ENCODE measurements around the gene SLC38A8. TPM values are rescaled to one million over a fixed set of nuclear protein-coding genes. Genes with fewer than 3 reads are reported as not detected.

SLC38A8 gene
- total RNA-seq: not detected

DNA sequence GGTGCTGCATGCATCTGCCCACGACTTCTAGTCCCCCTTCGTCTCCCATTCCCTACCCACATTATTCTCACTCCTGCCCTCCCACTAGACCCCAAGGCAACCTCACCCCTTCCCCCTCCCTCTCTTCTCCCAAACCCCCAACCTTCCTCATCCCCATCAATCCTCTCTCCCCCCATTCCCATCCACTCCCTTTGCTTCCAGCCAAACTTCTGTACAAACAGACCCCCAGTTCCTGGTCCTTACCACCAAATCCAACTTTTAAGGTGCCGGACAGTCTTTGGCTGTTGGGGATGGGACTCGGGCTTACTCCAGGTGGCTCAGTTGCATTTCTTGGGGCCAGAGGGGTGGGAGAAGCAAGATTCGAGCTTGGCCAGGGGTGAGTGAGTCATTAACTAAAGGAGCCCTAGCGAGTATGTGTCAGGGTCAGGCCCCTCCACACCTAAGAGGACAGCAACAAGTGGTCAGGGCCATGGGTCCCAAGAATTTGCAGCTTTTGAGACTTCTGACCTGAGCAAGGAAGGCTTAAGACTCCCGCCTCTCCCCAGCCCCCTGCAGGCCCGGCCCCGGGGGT is at the start of gene SLC38A8:
Gene SLC38A8, minus strand, starts transcription at position 488 of the 571 bp plus-strand sequence. CDS start 638 bp downstream, outside the sequence.
- H3K4me3 ChIP-seq: no peak within 1 kb of the TSS
- 88 to 100% methylated on average over 2 to 3 of the region's 9 CpGs for WGBS, 2 donors (ENCODE audit: low coverage in 1 of 2)

DNA sequence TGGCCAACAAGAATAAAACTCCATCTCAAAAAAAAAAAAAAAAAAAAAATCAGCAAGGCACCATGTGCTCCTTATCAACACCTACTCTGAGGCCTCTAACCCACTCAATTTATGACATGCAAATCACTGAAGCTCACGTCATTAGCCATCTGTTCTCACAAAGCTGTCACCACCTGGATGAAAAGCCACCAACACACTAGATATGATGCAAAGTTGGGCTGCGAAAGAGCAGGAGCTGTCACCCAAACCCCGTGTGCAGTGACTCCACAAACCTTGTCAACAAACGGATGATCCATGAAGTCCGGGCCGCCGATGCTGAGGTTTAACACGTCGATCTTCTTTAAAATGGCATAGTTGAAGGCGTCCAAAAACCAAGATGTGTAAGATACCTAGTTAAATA is 48.9 kb upstream of the SLC38A8 start:
- TF ChIP-seq, protein P1, sequence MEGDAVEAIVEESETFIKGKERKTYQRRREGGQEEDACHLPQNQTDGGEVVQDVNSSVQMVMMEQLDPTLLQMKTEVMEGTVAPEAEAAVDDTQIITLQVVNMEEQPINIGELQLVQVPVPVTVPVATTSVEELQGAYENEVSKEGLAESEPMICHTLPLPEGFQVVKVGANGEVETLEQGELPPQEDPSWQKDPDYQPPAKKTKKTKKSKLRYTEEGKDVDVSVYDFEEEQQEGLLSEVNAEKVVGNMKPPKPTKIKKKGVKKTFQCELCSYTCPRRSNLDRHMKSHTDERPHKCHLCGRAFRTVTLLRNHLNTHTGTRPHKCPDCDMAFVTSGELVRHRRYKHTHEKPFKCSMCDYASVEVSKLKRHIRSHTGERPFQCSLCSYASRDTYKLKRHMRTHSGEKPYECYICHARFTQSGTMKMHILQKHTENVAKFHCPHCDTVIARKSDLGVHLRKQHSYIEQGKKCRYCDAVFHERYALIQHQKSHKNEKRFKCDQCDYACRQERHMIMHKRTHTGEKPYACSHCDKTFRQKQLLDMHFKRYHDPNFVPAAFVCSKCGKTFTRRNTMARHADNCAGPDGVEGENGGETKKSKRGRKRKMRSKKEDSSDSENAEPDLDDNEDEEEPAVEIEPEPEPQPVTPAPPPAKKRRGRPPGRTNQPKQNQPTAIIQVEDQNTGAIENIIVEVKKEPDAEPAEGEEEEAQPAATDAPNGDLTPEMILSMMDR (IDR thresholded peaks at IDR 0.05): no peak
- no peak for TF ChIP-seq POLR2A (IDR thresholded peaks at IDR 0.05)
- TF ChIP-seq POLR2AphosphoS5 (IDR thresholded peaks at IDR 0.05): no peak
- TF ChIP-seq EP300 (IDR thresholded peaks at IDR 0.05): no peak
- Histone ChIP-seq H3K4me3 (no peak overlapping the region), H3K36me3 (peaks cover 0 to 100% of the 10 kb centered on the region in 2 donors), H3K27ac (no peak overlapping the region), H3K9me3 (no peaks in the 10 kb centered on the region), H3K27me3 (no peaks in the 10 kb centered on the region), H3K4me1 (no peaks in the 10 kb centered on the region)
- ATAC-seq: no peak
- 87 to 93% methylated on average over 4 to 10 of the region's 10 CpGs for WGBS, 2 donors (ENCODE audit: low coverage in 1 of 2)

More for the DNA sequence above, at the start of gene SLC38A8:
- no peak for ATAC-seq
- peaks cover 0 to 4% of the 10 kb centered on the region in 2 donors for H3K36me3 ChIP-seq
- no peaks in the 10 kb centered on the region for H3K4me1 ChIP-seq
- no peaks in the 10 kb centered on the region for H3K9me3 ChIP-seq
- TF ChIP-seq POLR2A (IDR thresholded peaks at IDR 0.05): no peak
- H3K27ac ChIP-seq: no peak within 1 kb of the TSS
- peaks cover 31% of the 10 kb centered on the region for H3K27me3 ChIP-seq

DNA sequence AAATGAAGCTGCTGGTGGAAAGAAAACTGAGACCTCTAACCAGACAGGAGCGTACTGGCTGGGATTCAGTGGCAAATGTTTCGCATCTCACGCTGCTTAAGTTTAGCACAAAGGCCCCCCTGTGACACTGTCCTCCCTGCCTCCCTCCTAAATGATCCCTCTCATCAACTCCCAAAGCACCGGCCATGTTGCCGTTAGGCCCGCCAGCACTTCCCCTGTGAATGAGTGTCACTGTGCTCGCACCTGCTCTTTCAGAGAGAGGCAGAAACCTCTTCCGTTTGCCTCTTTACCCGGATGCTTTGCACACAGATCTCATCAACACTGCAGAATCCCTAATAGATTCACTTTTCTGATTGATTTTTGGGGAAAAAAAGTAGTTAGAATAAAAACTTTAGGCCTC is 47.6 kb upstream of the SLC38A8 start:
- Histone ChIP-seq H3K36me3 (peaks cover 0 to 98% of the 10 kb centered on the region in 2 donors), H3K27me3 (no peaks in the 10 kb centered on the region), H3K4me3 (no peak overlapping the region), H3K9me3 (no peaks in the 10 kb centered on the region), H3K27ac (no peak overlapping the region), H3K4me1 (no peaks in the 10 kb centered on the region)
- ATAC-seq: no peak
- TF ChIP-seq POLR2AphosphoS5 (IDR thresholded peaks at IDR 0.05) (no peak), EP300 (IDR thresholded peaks at IDR 0.05) (no peak), POLR2A (IDR thresholded peaks at IDR 0.05) (no peak)
- 83 to 89% methylated on average over 9 of the region's 9 CpGs for WGBS, 2 donors (ENCODE audit: low coverage in 1 of 2)

DNA sequence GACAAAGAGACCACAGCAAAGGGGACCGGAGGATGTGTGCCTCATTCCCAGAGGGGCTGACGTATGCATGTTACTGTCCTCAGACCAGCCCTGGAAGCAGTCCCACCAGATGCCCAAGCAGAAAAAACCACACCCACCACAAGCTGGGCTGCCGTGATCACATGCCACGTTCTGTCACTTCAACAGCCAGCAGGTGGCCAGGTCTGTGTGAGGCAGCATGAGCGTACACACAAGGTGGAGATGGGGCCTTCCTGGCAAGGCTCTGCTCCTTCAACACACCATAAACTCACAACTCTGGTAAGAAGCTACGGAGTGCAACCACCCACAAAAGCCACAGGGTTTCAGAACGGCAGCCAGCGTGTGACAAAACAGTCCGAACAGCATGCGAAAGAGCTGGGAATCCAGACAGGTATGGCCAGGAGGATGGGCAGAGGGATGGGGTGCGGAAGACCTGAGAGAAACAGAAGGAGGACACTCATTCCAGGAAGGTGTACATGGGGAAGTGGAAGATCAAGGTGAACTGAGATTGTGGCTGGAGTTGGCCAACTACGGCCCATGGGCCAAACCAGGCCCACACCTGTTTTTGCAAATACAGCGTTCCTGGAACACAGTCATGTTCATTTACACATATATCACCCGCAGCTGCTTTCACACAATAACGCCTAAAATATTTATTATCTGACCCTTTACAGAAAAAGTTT is 46.2 kb upstream of the SLC38A8 start:
- peaks cover 0 to 98% of the 10 kb centered on the region in 2 donors for H3K36me3 ChIP-seq
- no peak for ATAC-seq

DNA sequence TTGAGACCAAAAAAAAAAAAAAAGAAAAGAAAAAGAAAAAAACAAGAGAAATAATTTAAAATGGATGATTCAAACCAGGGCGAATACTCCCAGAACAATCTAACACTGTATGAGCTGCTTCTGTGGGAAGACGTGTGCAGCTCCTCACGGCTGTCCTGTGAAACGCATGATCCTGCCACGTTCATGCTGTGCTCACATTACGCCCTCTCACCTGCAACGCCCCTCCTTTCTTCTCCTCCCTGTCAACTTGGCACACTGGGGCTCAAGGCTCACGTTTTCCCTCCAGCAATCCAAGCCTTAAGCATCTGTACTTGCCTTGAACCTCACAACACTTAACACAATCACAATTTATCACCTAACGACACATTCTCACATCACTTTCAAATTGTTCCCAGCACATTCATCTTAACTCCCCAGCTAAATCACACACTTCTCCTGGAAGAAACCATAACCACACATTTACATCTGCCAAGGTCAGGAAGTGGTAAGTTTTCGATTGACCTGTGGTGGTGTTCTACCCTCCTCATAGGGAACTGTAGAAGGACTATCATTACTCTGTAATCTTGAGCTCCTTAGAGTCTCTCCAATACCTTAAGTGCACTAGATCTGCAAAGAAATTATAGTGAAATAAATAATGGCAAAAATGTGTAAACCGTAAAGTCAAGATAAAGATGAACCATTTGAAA is 45.0 kb upstream of the SLC38A8 start:
- 79% methylated on average over 10 to 11 of the region's 11 CpGs for WGBS, 2 donors (ENCODE audit: low coverage in 1 of 2)
- Histone ChIP-seq H3K4me3 (no peak overlapping the region), H3K36me3 (peaks cover 0 to 98% of the 10 kb centered on the region in 2 donors)

More for the DNA sequence above, 46.2 kb upstream of the SLC38A8 start:
- WGBS, 2 donors (ENCODE audit: low coverage in 1 of 2): 59 to 72% methylated on average over 7 to 11 of the region's 15 CpGs
- TF ChIP-seq EP300 (IDR thresholded peaks at IDR 0.05) (no peak), POLR2A (IDR thresholded peaks at IDR 0.05) (no peak), POLR2AphosphoS5 (IDR thresholded peaks at IDR 0.05) (no peak)
- TF ChIP-seq, protein P1 (IDR thresholded peaks at IDR 0.05): no peak
- Histone ChIP-seq H3K27me3 (no peaks in the 10 kb centered on the region), H3K4me1 (no peaks in the 10 kb centered on the region), H3K9me3 (no peaks in the 10 kb centered on the region), H3K27ac (no peak overlapping the region), H3K4me3 (no peak overlapping the region)

More for the DNA sequence above, 45.0 kb upstream of the SLC38A8 start:
- Histone ChIP-seq H3K4me1 (peaks cover 0 to 8% (median 0%) of the 10 kb centered on the region in 3 donors), H3K27ac (no peak overlapping the region), H3K27me3 (no peaks in the 10 kb centered on the region), H3K9me3 (no peaks in the 10 kb centered on the region)
- TF ChIP-seq POLR2AphosphoS5 (IDR thresholded peaks at IDR 0.05): no peak
- TF ChIP-seq, protein P1 (IDR thresholded peaks at IDR 0.05): no peak
- no peak for ATAC-seq
